GM19467 (cell line): Measurements from ENCODE around the gene GRPR.
A peak's percentile ranks its signal among the peaks of the same experiment; 100 is the strongest.
"Not testable (repeated sequence)": the region's sequence is repeated elsewhere in the genome, so short reads cannot be mapped to it uniquely, and the experiment has no call there.

Experiments
- ATAC-seq: cut with Tn5 transposase; IDR thresholded peaks from one replicate; pipeline ENCODE4 v1.9.1; 2021; ENCODE audit warnings: mild to moderate bottlenecking, moderate library complexity; ENCODE audit not compliant: unreplicated experiment

GRPR gene

GRCh38 chrX:16136080-16136479 lies 12.7 kb downstream of the GRPR start:
- ATAC-seq, result no peak

GRCh38 chrX:16137416-16138107 lies 14.2 kb downstream of the GRPR start:
- ATAC-seq, result peak; percentile 65

- peak; percentile 39 for ATAC-seq
Observed at GRCh38 chrX:16138108-16138427, 14.7 kb downstream of the GRPR start.

- no peak for ATAC-seq
Observed at GRCh38 chrX:16140448-16140847, 17.1 kb downstream of the GRPR start.

- ATAC-seq, result no peak
Observed at GRCh38 chrX:16140983-16141382, 17.6 kb downstream of the GRPR start.

GRCh38 chrX:16141422-16142245 lies 18.3 kb downstream of the GRPR start:
- ATAC-seq, result no peak

GRCh38 chrX:16142246-16142558 lies 18.8 kb downstream of the GRPR start:
- no peak for ATAC-seq

GRCh38 chrX:16143968-16144367 lies 20.6 kb downstream of the GRPR start:
- no peak for ATAC-seq

GRCh38 chrX:16144420-16144819 lies 21.1 kb downstream of the GRPR start:
- ATAC-seq, result no peak

GRCh38 chrX:16145093-16145492 lies 21.7 kb downstream of the GRPR start:
- ATAC-seq, result not testable (repeated sequence)

GRCh38 chrX:16145656-16146055 lies 22.3 kb downstream of the GRPR start:
- no peak for ATAC-seq

- no peak for ATAC-seq
Observed at GRCh38 chrX:16148896-16149295, 25.5 kb downstream of the GRPR start.

GRCh38 chrX:16155581-16156096 lies 32.3 kb downstream of the GRPR start:
- ATAC-seq, result no peak

- no peak for ATAC-seq
Observed at GRCh38 chrX:16156692-16157331, 33.4 kb downstream of the GRPR start.

GRCh38 chrX:16160729-16161128 lies 37.4 kb downstream of the GRPR start:
- ATAC-seq, result no peak

GRCh38 chrX:16161173-16161572 lies 37.8 kb downstream of the GRPR start:
- ATAC-seq, result not testable (repeated sequence)

GRCh38 chrX:16162391-16162790 lies 39.0 kb downstream of the GRPR start:
- no peak for ATAC-seq

- no peak for ATAC-seq
Observed at GRCh38 chrX:16164748-16165147, 41.4 kb downstream of the GRPR start.

- ATAC-seq, result no peak
Observed at GRCh38 chrX:16167181-16167580, 43.8 kb downstream of the GRPR start, which contains the start of gene MAGEB17. TSS of gene MAGEB17 (plus strand) at chrX:16167481. CDS start at chrX:16170383, 2,902 bp downstream.

- ATAC-seq, result no peak
Observed at GRCh38 chrX:16171039-16171438, 47.7 kb downstream of the GRPR start.

GRCh38 chrX:16171944-16172343 lies 48.6 kb downstream of the GRPR start:
- ATAC-seq, result no peak

GRCh38 chrX:16172391-16172790 lies 49.0 kb downstream of the GRPR start:
- ATAC-seq, result no peak
